Measurements from ENCODE around the gene CST5.
"Not testable (repeated sequence)": the region's sequence is repeated elsewhere in the genome, so short reads cannot be mapped to it uniquely, and the experiment has no call there.

Gene CST5

GRCh38 chr20:23879811-23880374, 345 bp upstream of the CST5 start:
- Mint-ChIP-seq H3K36me3 (ENCODE audit: low read depth) (no peaks in the 10 kb centered on the region), H3K4me1 (ENCODE audit: low read depth) (no peaks in the 10 kb centered on the region), H3K27me3 (ENCODE audit: low read depth) (no peaks in the 10 kb centered on the region), H3K9me3 (no peaks in the 10 kb centered on the region), H3K27ac (no peak overlapping the region), H3K4me3 (no peak overlapping the region)
- DNase-seq (ENCODE audit: low spot score) = no peak

DNA sequence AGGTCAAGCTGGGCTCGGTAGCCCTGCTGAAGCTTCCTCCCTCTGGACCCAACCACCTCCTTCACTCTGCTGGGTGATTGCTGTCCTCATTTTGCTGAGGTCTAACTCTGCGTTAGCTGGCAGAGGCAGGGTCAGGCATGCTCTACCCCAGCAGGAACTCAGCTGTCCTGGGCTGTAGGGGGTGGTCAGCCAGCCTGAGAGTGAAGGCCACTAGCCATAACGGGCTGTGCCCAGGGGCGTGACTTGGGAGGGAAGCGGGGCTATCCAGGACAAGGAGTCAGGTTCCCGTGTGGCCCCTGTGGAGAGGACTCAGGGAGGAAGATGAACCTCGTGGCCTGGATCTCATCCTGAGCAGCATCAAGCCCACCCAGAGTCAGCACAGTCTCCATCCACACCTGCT, 761 bp downstream of the CST5 start:
- H3K4me3 Mint-ChIP-seq = no peak overlapping the region
- no peaks in the 10 kb centered on the region for H3K9me3 Mint-ChIP-seq
- no peaks in the 10 kb centered on the region for H3K4me1 Mint-ChIP-seq (ENCODE audit: low read depth)
- no peak overlapping the region for H3K27ac Mint-ChIP-seq
- H3K36me3 Mint-ChIP-seq (ENCODE audit: low read depth) = no peaks in the 10 kb centered on the region
- no peak for DNase-seq (ENCODE audit: low spot score)
- H3K27me3 Mint-ChIP-seq (ENCODE audit: low read depth) = peaks cover 2% of the 10 kb centered on the region

DNA sequence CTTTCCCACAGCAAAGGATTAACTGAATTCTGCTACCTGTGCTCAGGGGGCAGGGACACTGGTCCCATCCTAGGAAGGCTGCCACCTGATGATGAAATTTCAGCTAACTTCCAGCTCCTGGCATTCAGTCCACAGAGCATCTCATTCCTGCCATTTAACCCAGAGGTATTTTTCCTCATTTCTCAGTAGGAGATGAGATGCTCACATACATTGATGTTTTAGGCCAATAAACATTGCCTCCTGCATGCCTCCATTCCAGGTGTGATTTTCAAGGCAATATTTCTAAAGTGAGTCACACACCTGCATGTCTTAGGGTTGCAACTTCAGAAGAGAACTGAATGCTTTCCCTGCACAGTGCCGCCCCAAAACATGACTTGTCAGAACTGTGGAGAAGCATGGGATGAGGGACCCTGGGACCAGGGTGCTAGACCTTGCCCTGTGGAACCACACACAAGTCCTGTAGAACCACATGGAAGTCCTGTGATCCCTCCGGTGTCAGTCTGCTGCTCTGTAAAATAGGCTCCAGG, 1.5 kb downstream of the CST5 start:
- not testable (repeated sequence) for H3K4me1 Mint-ChIP-seq (ENCODE audit: low read depth); H3K27me3 Mint-ChIP-seq (ENCODE audit: low read depth); H3K27ac Mint-ChIP-seq

GRCh38 chr20:23877524-23877923, 2.0 kb downstream of the CST5 start:
- Mint-ChIP-seq H3K4me1 (ENCODE audit: low read depth) (no peaks in the 10 kb centered on the region), H3K27ac (no peak overlapping the region), H3K4me3 (no peak overlapping the region), H3K9me3 (no peaks in the 10 kb centered on the region), H3K27me3 (ENCODE audit: low read depth) (peaks cover 2% of the 10 kb centered on the region), H3K36me3 (ENCODE audit: low read depth) (no peaks in the 10 kb centered on the region)
- no peak for DNase-seq (ENCODE audit: low spot score)

More for the DNA sequence above, 1.5 kb downstream of the CST5 start:
- not testable (repeated sequence) for H3K4me3 Mint-ChIP-seq; DNase-seq (ENCODE audit: low spot score); H3K36me3 Mint-ChIP-seq (ENCODE audit: low read depth); H3K9me3 Mint-ChIP-seq

DNA sequence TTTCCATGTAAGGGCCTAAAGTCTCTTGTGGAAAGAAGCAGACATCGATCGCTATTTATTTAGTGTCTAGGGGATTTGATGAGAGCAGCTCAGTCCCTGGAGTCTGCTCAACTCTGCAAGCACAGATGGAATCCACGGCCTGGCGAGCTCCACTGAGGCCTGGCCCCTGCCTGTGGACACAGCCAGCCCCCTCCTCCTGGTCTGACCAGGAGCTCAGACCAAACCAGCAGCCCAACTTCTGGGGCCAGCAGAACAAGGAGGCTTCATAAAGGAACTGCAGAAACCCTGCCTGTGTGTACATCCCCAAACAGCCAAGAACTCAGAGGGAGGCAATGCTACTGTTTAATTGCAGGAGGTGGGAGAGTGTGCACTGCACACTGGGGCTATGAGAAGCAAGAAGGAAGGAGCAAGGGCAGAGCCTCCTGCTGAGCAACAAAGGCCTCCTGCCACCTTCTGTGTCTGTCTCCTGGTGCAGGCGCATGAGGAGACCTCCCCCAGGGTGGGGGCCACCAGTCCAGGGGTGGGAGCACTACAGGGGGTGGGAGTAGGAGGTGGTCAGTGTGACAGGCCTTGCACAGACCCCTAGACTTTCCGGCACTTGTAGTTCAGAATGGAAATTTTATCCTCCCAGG, 3.8 kb downstream of the CST5 start:
- no peak overlapping the region for H3K27ac Mint-ChIP-seq
- no peaks in the 10 kb centered on the region for H3K36me3 Mint-ChIP-seq (ENCODE audit: low read depth)

GRCh38 chr20:23874747-23875146, 4.8 kb downstream of the CST5 start:
- no peak for DNase-seq (ENCODE audit: low spot score)
- Mint-ChIP-seq H3K9me3 (no peaks in the 10 kb centered on the region), H3K36me3 (ENCODE audit: low read depth) (no peaks in the 10 kb centered on the region), H3K27me3 (ENCODE audit: low read depth) (peaks cover 2% of the 10 kb centered on the region), H3K4me1 (ENCODE audit: low read depth) (no peaks in the 10 kb centered on the region), H3K4me3 (no peak overlapping the region), H3K27ac (no peak overlapping the region)

More for the DNA sequence above, 3.8 kb downstream of the CST5 start:
- H3K4me1 Mint-ChIP-seq (ENCODE audit: low read depth) = no peaks in the 10 kb centered on the region
- no peaks in the 10 kb centered on the region for H3K9me3 Mint-ChIP-seq
- peaks cover 2% of the 10 kb centered on the region for H3K27me3 Mint-ChIP-seq (ENCODE audit: low read depth)
- no peak for DNase-seq (ENCODE audit: low spot score)
- H3K4me3 Mint-ChIP-seq = no peak overlapping the region

DNA sequence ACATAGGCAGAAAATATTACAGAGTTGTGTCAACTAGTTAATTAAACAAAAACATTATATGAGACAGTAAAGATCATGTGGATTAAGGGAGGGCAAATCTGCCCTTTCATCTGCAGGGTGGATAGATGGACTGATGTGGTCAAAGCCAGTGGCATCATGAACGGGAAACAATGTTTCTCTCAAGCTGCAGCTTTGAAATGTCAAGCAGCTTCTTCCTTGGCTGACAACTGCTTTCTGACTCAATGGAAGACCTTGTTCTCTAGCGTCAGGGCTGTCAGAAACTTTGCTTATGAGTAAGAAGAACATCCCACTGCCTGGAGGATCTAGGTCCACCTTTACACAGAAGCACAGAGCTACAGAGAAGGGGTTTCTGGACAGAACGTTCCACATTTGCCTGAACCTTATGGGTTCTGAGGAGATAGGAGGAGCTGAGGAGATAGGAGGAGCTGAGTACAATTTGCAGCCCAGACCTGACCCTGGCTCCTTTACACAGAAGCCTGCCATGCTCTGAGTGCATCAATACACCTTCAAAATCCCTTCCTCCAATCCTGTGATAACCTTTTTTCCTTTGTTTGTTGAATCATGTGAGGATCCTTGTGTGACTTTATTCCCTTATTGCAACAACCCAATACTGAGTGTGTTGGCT, 6.1 kb downstream of the CST5 start:
- no peaks in the 10 kb centered on the region for H3K9me3 Mint-ChIP-seq
- no peaks in the 10 kb centered on the region for H3K4me1 Mint-ChIP-seq (ENCODE audit: low read depth)
- peaks cover 13% of the 10 kb centered on the region for H3K27me3 Mint-ChIP-seq (ENCODE audit: low read depth)
- H3K4me3 Mint-ChIP-seq = no peak overlapping the region
- DNase-seq (ENCODE audit: low spot score) = no peak
- no peak overlapping the region for H3K27ac Mint-ChIP-seq
- H3K36me3 Mint-ChIP-seq (ENCODE audit: low read depth) = no peaks in the 10 kb centered on the region

GRCh38 chr20:23872065-23872464, 7.5 kb downstream of the CST5 start:
- DNase-seq (ENCODE audit: low spot score) = no peak
- Mint-ChIP-seq H3K4me3 (no peak overlapping the region), H3K27me3 (ENCODE audit: low read depth) (peaks cover 18% of the 10 kb centered on the region), H3K36me3 (ENCODE audit: low read depth) (no peaks in the 10 kb centered on the region), H3K4me1 (ENCODE audit: low read depth) (no peaks in the 10 kb centered on the region), H3K9me3 (no peaks in the 10 kb centered on the region), H3K27ac (no peak overlapping the region)

GRCh38 chr20:23870461-23870860, 9.1 kb downstream of the CST5 start:
- H3K27ac Mint-ChIP-seq = no peak overlapping the region
- DNase-seq (ENCODE audit: low spot score) = no peak
- H3K36me3 Mint-ChIP-seq (ENCODE audit: low read depth) = no peaks in the 10 kb centered on the region
- H3K27me3 Mint-ChIP-seq (ENCODE audit: low read depth) = peaks cover 29% of the 10 kb centered on the region
- H3K4me1 Mint-ChIP-seq (ENCODE audit: low read depth) = no peaks in the 10 kb centered on the region
- H3K4me3 Mint-ChIP-seq = no peak overlapping the region
- H3K9me3 Mint-ChIP-seq = no peaks in the 10 kb centered on the region

- no peak overlapping the region for H3K4me3 Mint-ChIP-seq
- H3K9me3 Mint-ChIP-seq = no peaks in the 10 kb centered on the region
- DNase-seq (ENCODE audit: low spot score) = no peak
- no peaks in the 10 kb centered on the region for H3K4me1 Mint-ChIP-seq (ENCODE audit: low read depth)
- H3K27me3 Mint-ChIP-seq (ENCODE audit: low read depth) = peaks cover 29% of the 10 kb centered on the region
- no peaks in the 10 kb centered on the region for H3K36me3 Mint-ChIP-seq (ENCODE audit: low read depth)
- no peak overlapping the region for H3K27ac Mint-ChIP-seq
These were observed 10.0 kb downstream of the CST5 start for GRCh38 chr20:23869520-23869919.

DNA sequence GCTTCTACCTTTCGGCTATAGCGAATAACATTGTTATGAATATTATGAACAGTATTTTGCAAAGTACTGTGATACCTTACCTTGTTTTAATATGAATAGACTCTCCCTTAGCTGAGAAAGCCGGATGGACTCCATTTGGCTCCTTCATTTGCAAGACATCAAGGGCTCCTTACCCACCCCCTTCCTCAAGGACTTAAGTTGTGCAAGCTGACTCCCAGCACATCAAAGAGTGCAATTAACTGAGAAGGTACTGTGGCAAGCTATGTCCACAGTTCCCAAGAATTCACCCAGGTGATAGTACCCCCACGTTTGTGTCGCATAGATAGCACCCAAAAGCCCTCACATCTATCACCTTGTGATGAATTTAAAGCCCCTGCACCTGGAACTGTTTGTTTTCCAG, 11.2 kb downstream of the CST5 start:
- Mint-ChIP-seq H3K27me3 (ENCODE audit: low read depth) (peaks cover 27% of the 10 kb centered on the region), H3K9me3 (no peaks in the 10 kb centered on the region)

GRCh38 chr20:23867152-23867776, 12.3 kb downstream of the CST5 start:
- Mint-ChIP-seq H3K27ac (no peak overlapping the region), H3K36me3 (ENCODE audit: low read depth) (no peaks in the 10 kb centered on the region), H3K9me3 (no peaks in the 10 kb centered on the region), H3K27me3 (ENCODE audit: low read depth) (peaks cover 27% of the 10 kb centered on the region), H3K4me3 (no peak overlapping the region), H3K4me1 (ENCODE audit: low read depth) (no peaks in the 10 kb centered on the region)
- DNase-seq (ENCODE audit: low spot score) = no peak

More for the DNA sequence above, 11.2 kb downstream of the CST5 start:
- Mint-ChIP-seq H3K4me1 (ENCODE audit: low read depth) (no peaks in the 10 kb centered on the region), H3K4me3 (no peak overlapping the region), H3K36me3 (ENCODE audit: low read depth) (no peaks in the 10 kb centered on the region), H3K27ac (no peak overlapping the region)
- DNase-seq (ENCODE audit: low spot score) = no peak

GRCh38 chr20:23860771-23861170, 18.8 kb downstream of the CST5 start:
- not testable (repeated sequence) for H3K4me3 Mint-ChIP-seq; H3K27me3 Mint-ChIP-seq (ENCODE audit: low read depth); H3K4me1 Mint-ChIP-seq (ENCODE audit: low read depth); H3K36me3 Mint-ChIP-seq (ENCODE audit: low read depth); H3K27ac Mint-ChIP-seq; DNase-seq (ENCODE audit: low spot score); H3K9me3 Mint-ChIP-seq

- Mint-ChIP-seq H3K27ac (no peak overlapping the region), H3K9me3 (no peaks in the 10 kb centered on the region), H3K4me3 (no peak overlapping the region), H3K36me3 (ENCODE audit: low read depth) (no peaks in the 10 kb centered on the region), H3K4me1 (ENCODE audit: low read depth) (no peaks in the 10 kb centered on the region), H3K27me3 (ENCODE audit: low read depth) (no peaks in the 10 kb centered on the region)
- no peak for DNase-seq (ENCODE audit: low spot score)
These were observed 21.5 kb downstream of the CST5 start for GRCh38 chr20:23857962-23858595.
